H9 (cell line): Measurements from ENCODE around the gene TBC1D17. TPM values are rescaled to one million over a fixed set of nuclear protein-coding genes. Genes with fewer than 3 reads are reported as not detected.

Experiments used
- DNase-seq: peaks from one replicate; pipeline ENCODE4 v3.0.0-alpha.2; 2017
- H2AFZ ChIP-seq: one replicate; pipeline ENCODE4 v1.6.1; 2013; ENCODE audit warnings: mild to moderate bottlenecking, low read length, control low read depth, moderate library complexity
- H2AK5ac ChIP-seq: 2 replicates; pipeline ENCODE4 v1.6.1; 2013; ENCODE audit warnings: low read length, control low read depth, mixed read lengths; ENCODE audit not compliant: insufficient read length
- H2BK120ac ChIP-seq: one replicate; pipeline ENCODE4 v1.6.1; 2013; ENCODE audit warnings: low read depth, mild to moderate bottlenecking, low read length, control low read depth, inconsistent platforms; ENCODE audit not compliant: poor library complexity, severe bottlenecking
- H2BK12ac ChIP-seq: 2 replicates; pipeline ENCODE4 v1.6.1; 2013; ENCODE audit warnings: low read length, control low read depth, mixed read lengths, low read depth; ENCODE audit not compliant: insufficient read length
- H2BK15ac ChIP-seq: 2 replicates; pipeline ENCODE4 v1.6.1; 2013; ENCODE audit warnings: low read depth, low read length, control low read depth
- H2BK20ac ChIP-seq: one replicate; pipeline ENCODE4 v1.6.1; 2013; ENCODE audit warnings: low read depth, mild to moderate bottlenecking, low read length, control low read depth, inconsistent platforms; ENCODE audit not compliant: poor library complexity, severe bottlenecking
- H2BK5ac ChIP-seq: 2 replicates; pipeline ENCODE4 v1.6.1; 2013; ENCODE audit warnings: low read length, control low read depth, mixed read lengths; ENCODE audit not compliant: insufficient read length
- H3K14ac ChIP-seq: 2 replicates; pipeline ENCODE4 v1.6.1; 2013; ENCODE audit warnings: low read length, control low read depth; ENCODE audit not compliant: insufficient read depth
- H3K18ac ChIP-seq: 2 replicates; pipeline ENCODE4 v1.6.1; 2013; ENCODE audit warnings: low read depth, mild to moderate bottlenecking, mixed read lengths, low read length, control low read depth; ENCODE audit not compliant: insufficient read length
- H3K23ac ChIP-seq: 2 replicates; pipeline ENCODE4 v1.6.1; 2013; ENCODE audit warnings: low read length, control low read depth, mixed read lengths, low read depth; ENCODE audit not compliant: insufficient read length
- H3K23me2 ChIP-seq: 2 replicates; pipeline ENCODE4 v1.6.1; 2013; ENCODE audit warnings: low read depth, mild to moderate bottlenecking, mixed read lengths, low read length, control low read depth; ENCODE audit not compliant: insufficient read length, poor library complexity, severe bottlenecking
- H3K27ac ChIP-seq: 2 replicates; pipeline ENCODE4 v1.5.1; 2013; ENCODE audit warnings: low read length, control low read depth, mixed read lengths, low read depth; ENCODE audit not compliant: insufficient read length
- H3K27me3 ChIP-seq: 2 replicates; pipeline ENCODE4 v1.6.1; 2013; ENCODE audit warnings: low read length, control low read depth, inconsistent platforms; ENCODE audit not compliant: insufficient read depth
- H3K4ac ChIP-seq: 2 replicates; pipeline ENCODE4 v1.6.1; 2013; ENCODE audit warnings: low read depth, mild to moderate bottlenecking, control low read depth, inconsistent platforms, low read length, moderate library complexity
- H3K4me1 ChIP-seq: 2 replicates; pipeline ENCODE4 v1.6.1; 2013; ENCODE audit warnings: low read length, control low read depth, inconsistent platforms; ENCODE audit not compliant: insufficient read depth
- H3K4me2 ChIP-seq: 2 replicates; pipeline ENCODE4 v1.6.1; 2013; ENCODE audit warnings: low read length, control low read depth, mixed read lengths; ENCODE audit not compliant: insufficient read length, insufficient read depth
- H3K56ac ChIP-seq: 2 replicates; pipeline ENCODE4 v1.6.1; 2013; ENCODE audit warnings: low read depth, mild to moderate bottlenecking, mixed read lengths, low read length, control low read depth; ENCODE audit not compliant: insufficient read length
- H3K79me1 ChIP-seq: 2 replicates; pipeline ENCODE4 v1.6.1; 2013; ENCODE audit warnings: low read depth, mild to moderate bottlenecking, moderate library complexity, low read length, control low read depth, inconsistent platforms; ENCODE audit not compliant: insufficient read depth, poor library complexity, severe bottlenecking
- H3K79me2 ChIP-seq: 2 replicates; pipeline ENCODE4 v1.6.1; 2013; ENCODE audit warnings: low read length, control low read depth, inconsistent platforms; ENCODE audit not compliant: insufficient read depth
- H3K9ac ChIP-seq: 2 replicates; pipeline ENCODE4 v1.6.1; 2013; ENCODE audit warnings: low read length, control low read depth, mixed read lengths; ENCODE audit not compliant: insufficient read length; ENCODE audit errors: extremely low read depth
- H3K9me3 ChIP-seq: one replicate; pipeline ENCODE4 v1.6.1; 2013; ENCODE audit warnings: low read depth, low read length, inconsistent platforms; ENCODE audit not compliant: control insufficient read depth
- H3T11ph ChIP-seq: one replicate; pipeline ENCODE4 v1.6.1; 2013; ENCODE audit warnings: mild to moderate bottlenecking, low read length, control low read depth, inconsistent platforms
- H4K20me1 ChIP-seq: one replicate; pipeline ENCODE4 v1.6.1; 2013; ENCODE audit not compliant: control insufficient read depth, insufficient read length, insufficient read depth
- H4K5ac ChIP-seq: 2 replicates; pipeline ENCODE4 v1.6.1; 2013; ENCODE audit warnings: low read depth, mild to moderate bottlenecking, mixed read lengths, low read length, control low read depth; ENCODE audit not compliant: insufficient read length
- H4K8ac ChIP-seq: replicated peaks from 2 replicates; pipeline ENCODE4 v1.6.1; 2013; ENCODE audit warnings: low read length, control low read depth, mixed read lengths, low read depth; ENCODE audit not compliant: insufficient read length
- H4K91ac ChIP-seq: 2 replicates; pipeline ENCODE4 v1.6.1; 2013; ENCODE audit warnings: low read depth, mild to moderate bottlenecking, moderate library complexity, mixed read lengths, low read length, control low read depth; ENCODE audit not compliant: insufficient read length
- H3K27ac Mint-ChIP-seq, 3 experiments: 2 replicates in 2 of 3; 3 replicates in 1 of 3; pipeline ENCODE4 v1.8.0; 2020 to 2021; ENCODE audit warnings: mixed read lengths in 3 of 3, mild to moderate bottlenecking in 1 of 3, moderate library complexity in 1 of 3
- H3K27me3 Mint-ChIP-seq: 2 replicates; pipeline ENCODE4 v1.8.0; 2021; ENCODE audit warnings: low read depth, mild to moderate bottlenecking, moderate library complexity, mixed read lengths
- H3K36me3 Mint-ChIP-seq, 3 experiments: 2 replicates in 2 of 3; 3 replicates in 1 of 3; pipeline ENCODE4 v1.8.0; 2020 to 2021; ENCODE audit warnings: low read depth in 3 of 3, mixed read lengths in 3 of 3; ENCODE audit not compliant: insufficient read depth in 1 of 3
- H3K4me1 Mint-ChIP-seq, 2 experiments: 2 replicates each; pipeline ENCODE4 v1.8.0; 2020; ENCODE audit warnings: mixed read lengths in 2 of 2
- H3K4me3 Mint-ChIP-seq, 2 experiments: 2 replicates in 1 of 2; 3 replicates in 1 of 2; pipeline ENCODE4 v1.8.0; 2020 to 2021; ENCODE audit warnings: mild to moderate bottlenecking in 2 of 2, mixed read lengths in 2 of 2, moderate library complexity in 1 of 2
- H3K9me3 Mint-ChIP-seq, 2 experiments: 2 replicates in 1 of 2; 3 replicates in 1 of 2; pipeline ENCODE4 v1.8.0; 2020; ENCODE audit warnings: mild to moderate bottlenecking in 2 of 2, mixed read lengths in 2 of 2, moderate library complexity in 1 of 2
- WGBS: extraction: QIAGEN DNeasy Blood & Tissue Kit; methylation state at CpG from one replicate; pipeline ENCODE4 v1.1.7; 2013; ENCODE audit warnings: missing lambda C conversion rate, low lambda C conversion rate, mixed read lengths; ENCODE audit not compliant: insufficient read length; ENCODE audit errors: extremely low coverage; 5-methylcytosine and 5-hydroxymethylcytosine counted together
- total RNA-seq: library from RNA; stranded (reverse); gene quantifications from 2 replicates; pipeline ENCODE4 v1.2.1, GENCODE V29; 2021
- TF ChIP-seq, protein P1 (sequence below): fragments of 200-600 bp; sonication (generic); conservative IDR thresholded peaks from 3 replicates; pipeline ENCODE4 v1.8.0; 2021; ENCODE audit warnings: antibody characterized with exemption, mild to moderate bottlenecking

TBC1D17 gene
- total RNA-seq, 1 experiment from 2014 or later = 33.6 TPM

DNA sequence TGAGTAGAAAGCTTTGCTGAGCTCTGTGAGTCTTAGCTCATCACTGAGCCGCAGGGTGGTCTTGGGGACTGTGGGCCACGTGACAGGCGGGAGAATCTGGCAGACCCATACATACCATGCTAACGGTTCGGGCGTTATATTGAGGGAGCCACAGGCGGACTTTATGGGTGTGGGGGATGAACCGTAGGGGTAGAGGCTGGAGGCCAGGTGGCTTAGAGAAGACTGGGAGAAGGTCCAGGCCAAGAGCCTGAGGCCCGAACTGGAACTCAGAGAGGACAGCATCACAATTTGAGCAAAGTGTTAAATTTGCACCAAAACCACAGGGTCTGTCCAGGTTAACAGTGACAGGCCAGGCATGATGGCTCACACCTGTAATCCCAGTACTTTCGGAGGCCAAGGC, 36.2 kb downstream of the TBC1D17 start:
- Histone ChIP-seq H3T11ph (no peak overlapping the region), H2BK5ac (no peak overlapping the region), H3K4ac (no peak overlapping the region), H2BK120ac (no peak overlapping the region), H3K27ac (no peak overlapping the region), H4K5ac (no peak overlapping the region), H3K27me3 (no peaks in the 10 kb centered on the region), H2BK15ac (no peak overlapping the region), H3K79me1 (peaks cover 6% of the 10 kb centered on the region), H2BK20ac (no peak overlapping the region), H3K18ac (no peak overlapping the region), H3K14ac (no peak overlapping the region), H2AFZ (no peak overlapping the region), H4K91ac (no peak overlapping the region), H3K9me3 (no peaks in the 10 kb centered on the region), H4K8ac (no peak overlapping the region), H4K20me1 (peaks cover 2% of the 10 kb centered on the region), H3K4me1 (no peaks in the 10 kb centered on the region), H3K9ac (no peak overlapping the region), H2BK12ac (no peak overlapping the region), H3K4me2 (no peak overlapping the region), H2AK5ac (no peak overlapping the region), H3K79me2 (peaks cover 4% of the 10 kb centered on the region; the same call in 1 of the 2 replicates), H3K23ac (no peak overlapping the region), H3K56ac (no peak overlapping the region), H3K23me2 (no peaks in the 10 kb centered on the region)
- no peak for DNase-seq
- Mint-ChIP-seq H3K4me1 (peaks cover 8 to 18% of the 10 kb centered on the region in 2 experiments), H3K27ac (peak overlapping the region in 2 of 3 experiments; percentile 39 to 65; a peak in 3 of 7 replicates), H3K9me3 (peaks cover 0 to 3% of the 10 kb centered on the region in 2 experiments; a peak in 1 of 5 replicates), H3K36me3 (peaks cover 58 to 85% (median 84%) of the 10 kb centered on the region in 3 experiments), H3K4me3 (no peak overlapping the region), H3K27me3 (no peaks in the 10 kb centered on the region)
- WGBS = no CpG with 5 or more reads among the region's 10 CpGs
- TF ChIP-seq, protein P1, sequence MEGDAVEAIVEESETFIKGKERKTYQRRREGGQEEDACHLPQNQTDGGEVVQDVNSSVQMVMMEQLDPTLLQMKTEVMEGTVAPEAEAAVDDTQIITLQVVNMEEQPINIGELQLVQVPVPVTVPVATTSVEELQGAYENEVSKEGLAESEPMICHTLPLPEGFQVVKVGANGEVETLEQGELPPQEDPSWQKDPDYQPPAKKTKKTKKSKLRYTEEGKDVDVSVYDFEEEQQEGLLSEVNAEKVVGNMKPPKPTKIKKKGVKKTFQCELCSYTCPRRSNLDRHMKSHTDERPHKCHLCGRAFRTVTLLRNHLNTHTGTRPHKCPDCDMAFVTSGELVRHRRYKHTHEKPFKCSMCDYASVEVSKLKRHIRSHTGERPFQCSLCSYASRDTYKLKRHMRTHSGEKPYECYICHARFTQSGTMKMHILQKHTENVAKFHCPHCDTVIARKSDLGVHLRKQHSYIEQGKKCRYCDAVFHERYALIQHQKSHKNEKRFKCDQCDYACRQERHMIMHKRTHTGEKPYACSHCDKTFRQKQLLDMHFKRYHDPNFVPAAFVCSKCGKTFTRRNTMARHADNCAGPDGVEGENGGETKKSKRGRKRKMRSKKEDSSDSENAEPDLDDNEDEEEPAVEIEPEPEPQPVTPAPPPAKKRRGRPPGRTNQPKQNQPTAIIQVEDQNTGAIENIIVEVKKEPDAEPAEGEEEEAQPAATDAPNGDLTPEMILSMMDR = no peak
